Measurements from ENCODE around the gene PTPRT. TPM values are rescaled to one million over a fixed set of nuclear protein-coding genes. Genes with fewer than 3 reads are reported as not detected.

Gene PTPRT
- total RNA-seq, 2 experiments from 2014 or later, result not detected

DNA sequence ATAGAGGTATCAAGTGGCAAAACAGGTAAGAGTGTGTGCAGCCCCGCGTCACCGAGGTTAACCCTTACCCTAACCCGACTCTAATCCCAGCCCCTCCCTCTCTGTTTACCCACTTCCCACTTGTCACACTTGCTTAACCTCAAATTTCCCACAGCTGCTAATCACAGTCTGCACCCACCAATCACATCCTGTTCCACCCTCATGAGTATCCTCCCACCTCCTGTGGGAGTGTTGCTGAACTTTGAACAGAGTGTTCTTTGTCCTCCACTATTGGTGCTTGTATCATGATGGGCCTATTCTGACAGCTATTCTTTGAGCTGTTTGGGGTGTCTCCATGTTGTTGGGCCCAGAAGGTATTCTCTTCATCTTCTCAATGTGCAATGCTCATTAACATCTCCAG, 487.8 kb downstream of the PTPRT start:
- Mint-ChIP-seq H3K9me3 (ENCODE audit: insufficient read depth) (no peaks in the 10 kb centered on the region), H3K4me1 (ENCODE audit: low read depth) (no peaks in the 10 kb centered on the region), H3K27ac (no peak overlapping the region), H3K27me3 (ENCODE audit: low read depth) (no peaks in the 10 kb centered on the region), H3K4me3 (no peak overlapping the region), H3K36me3 (ENCODE audit: low read depth) (no peaks in the 10 kb centered on the region)
- no peak for DNase-seq
- ChIA-PET POLR2A (no interaction called here), CTCF (no interaction called here)
- ATAC-seq, result no peak

DNA sequence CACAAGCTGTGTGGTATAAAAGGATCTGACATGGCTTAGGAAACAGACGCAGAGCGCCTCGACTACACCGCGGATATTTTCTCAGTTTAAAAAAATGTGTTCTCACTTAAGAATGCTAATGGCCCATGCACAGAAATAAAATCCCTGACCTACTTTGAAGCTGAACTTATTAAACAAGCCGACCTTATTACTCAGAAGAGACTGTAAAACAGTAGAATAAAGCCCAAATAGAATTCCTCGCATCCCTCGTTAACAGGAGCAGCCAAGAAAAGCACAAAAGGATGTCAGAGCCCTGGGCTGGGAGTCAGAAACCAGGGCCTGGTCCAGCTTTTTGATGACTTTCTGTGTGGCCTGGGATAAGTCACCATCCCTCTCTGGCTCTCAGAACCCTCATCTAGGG, 489.3 kb downstream of the PTPRT start:
- DNase-seq (no peak), ATAC-seq (no peak)
- POLR2A ChIA-PET, result no interaction called here
- CTCF ChIA-PET, result no interaction called here
- Mint-ChIP-seq H3K36me3 (ENCODE audit: low read depth) (no peaks in the 10 kb centered on the region), H3K27me3 (ENCODE audit: low read depth) (no peaks in the 10 kb centered on the region), H3K4me1 (ENCODE audit: low read depth) (no peaks in the 10 kb centered on the region), H3K9me3 (ENCODE audit: insufficient read depth) (no peaks in the 10 kb centered on the region), H3K27ac (no peak overlapping the region), H3K4me3 (no peak overlapping the region)

DNA sequence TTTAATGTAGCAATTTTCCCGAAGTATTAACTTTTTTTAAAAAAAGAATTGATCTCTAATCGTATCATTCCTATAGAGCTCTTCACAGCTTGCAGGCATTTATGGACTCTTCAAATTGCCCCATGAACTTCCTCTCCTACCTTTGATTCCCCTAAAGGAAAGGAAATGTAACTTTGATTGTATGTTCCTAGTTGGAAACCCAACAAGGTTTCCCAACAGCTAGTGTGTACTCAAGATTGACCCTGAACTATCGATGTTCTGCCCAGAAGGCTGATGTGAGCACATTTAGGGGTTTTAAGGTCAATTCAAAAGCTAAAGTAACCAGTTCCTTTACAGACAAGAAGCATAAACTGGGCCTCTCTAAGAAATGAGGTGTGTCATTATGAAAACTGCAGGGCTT, 491.7 kb downstream of the PTPRT start:
- Mint-ChIP-seq H3K4me1 (ENCODE audit: low read depth) (no peaks in the 10 kb centered on the region), H3K4me3 (no peak overlapping the region), H3K27me3 (ENCODE audit: low read depth) (no peaks in the 10 kb centered on the region), H3K36me3 (ENCODE audit: low read depth) (no peaks in the 10 kb centered on the region), H3K27ac (no peak overlapping the region), H3K9me3 (ENCODE audit: insufficient read depth) (no peaks in the 10 kb centered on the region)
- ATAC-seq, result no peak
- ChIA-PET CTCF (no interaction called here), POLR2A (interaction anchor here (0.7 kb wide), 1 partner anchor 147 kb away, joined by 3 read pairs; no protein-coding TSS in a partner anchor)
- DNase-seq, result no peak

DNA sequence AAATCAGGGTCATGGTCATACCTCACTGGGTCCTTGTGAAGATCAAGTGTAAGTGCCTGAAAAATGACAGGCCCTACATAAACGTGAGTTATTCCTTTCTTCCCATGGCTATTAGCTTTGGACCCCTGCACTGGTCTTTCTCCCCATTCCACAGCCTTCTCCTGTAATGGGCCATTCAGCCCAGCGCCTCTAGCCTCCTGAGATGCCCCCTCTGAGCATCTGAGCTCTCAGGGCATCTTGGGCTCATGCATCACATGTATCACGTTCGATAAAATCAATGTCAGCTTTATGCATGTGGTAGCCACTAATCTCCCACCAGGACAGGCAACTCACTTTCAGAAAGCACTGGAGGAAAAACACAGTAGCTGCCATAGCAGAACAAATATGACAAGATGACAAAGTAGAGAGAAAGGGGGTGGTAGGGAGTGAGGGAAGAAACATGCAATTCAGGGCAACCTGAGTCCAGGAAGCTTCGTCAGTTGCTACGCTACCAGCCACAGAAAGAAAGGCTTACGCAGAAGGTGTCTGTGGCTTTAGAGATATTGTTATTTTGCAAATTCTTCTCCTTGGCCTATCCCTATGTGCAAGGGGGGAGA, 498.8 kb downstream of the PTPRT start:
- no peak overlapping the region for H3K4me3 Mint-ChIP-seq
- CTCF ChIA-PET, result no interaction called here
- no peak overlapping the region for H3K27ac Mint-ChIP-seq
- ATAC-seq (no peak), DNase-seq (no peak)
- no peaks in the 10 kb centered on the region for H3K9me3 Mint-ChIP-seq (ENCODE audit: insufficient read depth)
- no peaks in the 10 kb centered on the region for H3K36me3 Mint-ChIP-seq (ENCODE audit: low read depth)
- POLR2A ChIA-PET, result no interaction called here
- H3K27me3 Mint-ChIP-seq (ENCODE audit: low read depth), result no peaks in the 10 kb centered on the region
- H3K4me1 Mint-ChIP-seq (ENCODE audit: low read depth), result no peaks in the 10 kb centered on the region

DNA sequence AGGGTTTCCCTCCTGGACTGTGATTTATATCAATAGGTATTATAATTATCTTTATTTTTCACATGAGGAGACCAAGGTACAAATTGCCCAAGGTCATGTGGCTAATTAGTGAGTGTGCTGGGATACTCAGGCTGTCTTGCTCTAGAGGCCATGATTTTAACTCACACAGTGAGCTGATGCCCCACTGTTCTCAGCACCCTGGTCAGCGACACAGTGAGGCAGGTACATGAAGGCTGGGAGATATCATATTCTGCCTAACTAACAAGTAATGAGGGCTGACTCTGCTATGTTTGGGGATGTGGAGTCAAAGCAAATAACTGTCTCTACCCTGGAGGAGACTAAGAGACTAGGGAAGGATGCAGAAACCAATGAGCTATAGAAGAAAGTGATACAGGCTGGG, 501.1 kb downstream of the PTPRT start:
- CTCF ChIA-PET, result no interaction called here
- POLR2A ChIA-PET, result no interaction called here
- no peak for DNase-seq
- no peak overlapping the region for H3K27ac Mint-ChIP-seq
- no peak for ATAC-seq
- no peaks in the 10 kb centered on the region for H3K4me1 Mint-ChIP-seq (ENCODE audit: low read depth)
- H3K4me3 Mint-ChIP-seq, result no peak overlapping the region
- H3K36me3 Mint-ChIP-seq (ENCODE audit: low read depth), result no peaks in the 10 kb centered on the region
- H3K27me3 Mint-ChIP-seq (ENCODE audit: low read depth), result no peaks in the 10 kb centered on the region
- no peaks in the 10 kb centered on the region for H3K9me3 Mint-ChIP-seq (ENCODE audit: insufficient read depth)

DNA sequence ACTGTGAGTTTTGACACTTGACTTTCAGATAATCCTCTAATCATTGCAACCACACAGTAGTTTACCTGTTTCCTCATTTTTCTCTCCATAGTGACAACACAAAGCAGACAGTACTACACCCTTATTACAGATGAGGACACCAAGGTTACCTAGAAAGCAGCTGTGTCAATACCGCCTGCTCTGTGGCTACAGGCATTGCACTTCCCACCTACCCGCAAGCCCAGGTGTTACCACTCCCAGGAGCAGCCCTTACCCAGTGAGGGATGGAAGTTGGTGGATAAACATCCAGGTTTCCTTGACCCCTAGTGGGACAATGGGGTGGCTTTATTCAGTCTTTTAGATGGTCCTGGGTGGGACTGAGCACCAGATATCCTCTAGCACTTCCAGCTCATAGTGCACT, 503.6 kb downstream of the PTPRT start:
- Mint-ChIP-seq H3K4me3 (no peak overlapping the region), H3K4me1 (ENCODE audit: low read depth) (no peaks in the 10 kb centered on the region), H3K9me3 (ENCODE audit: insufficient read depth) (no peaks in the 10 kb centered on the region), H3K27me3 (ENCODE audit: low read depth) (no peaks in the 10 kb centered on the region), H3K27ac (no peak overlapping the region), H3K36me3 (ENCODE audit: low read depth) (no peaks in the 10 kb centered on the region)
- CTCF ChIA-PET, result no interaction called here
- DNase-seq (no peak), ATAC-seq (no peak)
- POLR2A ChIA-PET, result no interaction called here

DNA sequence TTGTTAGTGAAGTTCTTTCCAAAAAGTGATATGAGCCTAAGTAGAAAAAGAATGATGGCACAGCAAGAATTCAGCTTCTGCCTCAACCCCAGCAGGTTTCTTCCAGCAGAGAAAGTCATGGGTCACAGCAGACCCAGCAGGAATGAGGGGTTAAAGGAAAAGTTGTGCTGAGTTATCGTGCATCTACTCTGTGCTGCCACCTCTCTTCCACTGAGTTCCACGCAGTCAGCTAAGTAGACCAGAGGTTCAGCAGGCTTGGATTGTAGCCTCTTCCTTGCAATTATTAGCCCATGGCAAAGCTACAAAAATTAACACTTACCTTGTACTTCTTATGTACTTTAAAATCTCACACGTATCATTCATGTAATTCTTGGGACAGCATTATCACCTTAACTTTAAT, 510.8 kb downstream of the PTPRT start:
- ATAC-seq (no peak), DNase-seq (no peak)
- H3K4me3 Mint-ChIP-seq, result no peak overlapping the region
- no peaks in the 10 kb centered on the region for H3K9me3 Mint-ChIP-seq (ENCODE audit: insufficient read depth)
- no peak overlapping the region for H3K27ac Mint-ChIP-seq
- ChIA-PET POLR2A (no interaction called here), CTCF (no interaction called here)
- no peaks in the 10 kb centered on the region for H3K36me3 Mint-ChIP-seq (ENCODE audit: low read depth)
- no peaks in the 10 kb centered on the region for H3K27me3 Mint-ChIP-seq (ENCODE audit: low read depth)
- H3K4me1 Mint-ChIP-seq (ENCODE audit: low read depth), result no peaks in the 10 kb centered on the region

DNA sequence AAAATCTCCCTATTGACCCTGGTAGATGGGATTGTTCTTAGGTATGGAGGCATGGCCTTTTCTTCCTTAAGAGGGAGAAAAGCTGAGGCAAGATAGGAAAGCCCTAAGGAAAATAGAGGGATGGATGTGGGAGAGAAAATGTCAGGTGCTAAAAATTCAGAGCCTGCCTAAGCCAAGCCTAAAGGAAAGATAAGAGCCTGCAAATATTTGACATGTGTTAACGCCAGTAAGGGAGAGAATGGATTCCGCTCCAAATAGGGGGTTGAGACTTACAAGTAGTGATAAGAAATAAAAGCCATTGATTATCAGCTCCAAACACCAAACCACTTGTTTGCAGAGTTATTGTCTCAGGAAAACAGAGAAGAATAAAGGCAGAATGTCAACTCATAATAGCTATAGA, 533.6 kb downstream of the PTPRT start:
- POLR2A ChIA-PET, result no interaction called here
- H3K9me3 Mint-ChIP-seq (ENCODE audit: insufficient read depth), result no peaks in the 10 kb centered on the region
- no peak overlapping the region for H3K27ac Mint-ChIP-seq
- no peaks in the 10 kb centered on the region for H3K36me3 Mint-ChIP-seq (ENCODE audit: low read depth)
- DNase-seq (no peak), ATAC-seq (no peak)
- CTCF ChIA-PET, result no interaction called here
- no peaks in the 10 kb centered on the region for H3K4me1 Mint-ChIP-seq (ENCODE audit: low read depth)
- no peak overlapping the region for H3K4me3 Mint-ChIP-seq
- no peaks in the 10 kb centered on the region for H3K27me3 Mint-ChIP-seq (ENCODE audit: low read depth)

DNA sequence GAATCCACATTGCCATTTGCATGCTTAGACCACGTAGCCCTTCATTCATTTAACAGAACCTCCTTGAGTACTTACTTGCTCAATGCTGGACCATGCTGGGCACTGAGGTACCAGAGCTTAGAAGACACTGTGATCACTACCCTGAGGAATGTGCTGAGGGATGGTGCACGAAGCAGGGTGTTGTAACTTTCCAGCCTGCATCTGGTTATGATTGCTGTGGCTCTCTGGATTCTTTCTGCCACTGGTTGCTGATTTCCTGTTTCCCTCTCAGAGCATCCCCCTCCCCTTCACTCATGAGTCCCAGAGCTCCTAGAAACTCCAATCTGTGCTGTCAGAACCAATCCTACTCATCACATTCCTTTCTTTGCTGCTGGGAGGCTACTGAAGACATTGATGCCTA, 537.4 kb downstream of the PTPRT start:
- POLR2A ChIA-PET, result no interaction called here
- Mint-ChIP-seq H3K27me3 (ENCODE audit: low read depth) (no peaks in the 10 kb centered on the region), H3K4me1 (ENCODE audit: low read depth) (no peaks in the 10 kb centered on the region), H3K27ac (no peak overlapping the region), H3K36me3 (ENCODE audit: low read depth) (no peaks in the 10 kb centered on the region), H3K4me3 (no peak overlapping the region), H3K9me3 (ENCODE audit: insufficient read depth) (peaks cover 6% of the 10 kb centered on the region)
- ATAC-seq (no peak), DNase-seq (no peak)
- CTCF ChIA-PET, result no interaction called here

DNA sequence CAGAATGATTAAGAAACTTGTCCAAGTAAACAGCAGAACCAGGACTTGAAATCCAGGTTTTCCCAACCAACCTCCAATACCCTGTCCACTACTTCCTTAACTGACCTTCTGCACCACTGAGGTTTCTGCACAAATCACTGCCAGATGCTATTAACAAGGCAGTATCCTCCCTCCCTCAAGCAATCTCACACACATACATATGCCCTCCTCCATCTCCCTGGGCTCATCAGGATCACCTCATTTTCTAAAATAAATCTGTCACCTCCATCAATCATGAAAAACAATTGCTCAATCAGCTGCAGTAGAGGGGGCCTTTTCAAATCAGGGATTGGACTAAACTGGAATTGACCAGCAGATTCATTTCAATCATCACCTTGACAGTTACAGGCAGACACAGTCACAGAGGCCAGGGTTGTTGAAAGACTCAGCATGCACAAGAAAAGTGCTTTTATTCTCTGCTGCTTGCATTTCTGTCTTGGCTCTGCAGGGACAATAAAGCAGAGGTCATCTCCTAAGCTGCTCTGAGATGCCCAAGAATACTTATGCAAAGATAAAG, 539.4 kb downstream of the PTPRT start:
- no peaks in the 10 kb centered on the region for H3K4me1 Mint-ChIP-seq (ENCODE audit: low read depth)
- H3K9me3 Mint-ChIP-seq (ENCODE audit: insufficient read depth), result peaks cover 12% of the 10 kb centered on the region
- CTCF ChIA-PET, result no interaction called here

DNA sequence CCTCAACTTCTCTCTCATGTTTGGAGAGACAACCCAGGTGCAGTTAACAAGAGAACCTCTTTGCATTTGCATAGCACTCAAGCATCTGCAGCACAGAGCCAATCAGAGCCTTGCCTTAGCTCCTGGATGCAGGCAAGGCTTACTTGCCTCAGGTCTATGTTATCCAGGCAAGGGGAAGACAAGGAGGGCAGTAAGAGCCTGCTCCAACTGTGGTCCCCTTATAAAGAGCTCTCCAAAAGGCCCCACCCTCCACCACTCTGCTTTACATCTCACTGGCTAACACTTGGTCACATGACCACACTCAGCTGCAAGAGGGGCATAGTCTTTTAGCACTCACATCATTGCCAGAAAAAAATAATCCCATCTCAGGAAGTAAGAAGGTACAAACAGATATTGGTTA, 540.0 kb downstream of the PTPRT start:
- POLR2A ChIA-PET, result no interaction called here

More for the DNA sequence above, 539.4 kb downstream of the PTPRT start:
- Mint-ChIP-seq H3K36me3 (ENCODE audit: low read depth) (no peaks in the 10 kb centered on the region), H3K27me3 (ENCODE audit: low read depth) (no peaks in the 10 kb centered on the region), H3K4me3 (no peak overlapping the region), H3K27ac (no peak overlapping the region)
- ATAC-seq (no peak), DNase-seq (no peak)
- POLR2A ChIA-PET, result no interaction called here

DNA sequence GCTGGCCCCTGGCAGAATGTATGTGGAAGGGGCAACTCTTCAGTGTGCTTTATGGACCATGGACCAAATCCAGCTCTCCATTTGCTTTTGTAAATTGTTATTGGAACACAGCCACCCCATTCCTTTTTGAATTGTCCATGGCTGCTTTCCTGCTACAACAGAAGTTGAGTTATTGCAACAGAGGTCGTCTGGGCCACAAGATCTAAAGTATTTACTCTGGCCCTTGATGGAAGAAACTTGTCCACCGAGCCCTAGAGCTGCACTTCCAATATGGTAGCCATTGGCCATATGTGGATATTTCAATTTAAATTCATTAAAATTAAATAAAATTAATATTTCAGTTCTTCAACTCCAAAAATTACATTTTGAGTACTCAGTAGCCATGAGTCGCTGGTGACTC, 543.5 kb downstream of the PTPRT start:
- DNase-seq (no peak), ATAC-seq (no peak)
- Mint-ChIP-seq H3K27me3 (ENCODE audit: low read depth) (no peaks in the 10 kb centered on the region), H3K27ac (no peak overlapping the region), H3K36me3 (ENCODE audit: low read depth) (no peaks in the 10 kb centered on the region), H3K4me3 (no peak overlapping the region), H3K4me1 (ENCODE audit: low read depth) (no peaks in the 10 kb centered on the region), H3K9me3 (ENCODE audit: insufficient read depth) (peaks cover 18% of the 10 kb centered on the region)
- ChIA-PET POLR2A (no interaction called here), CTCF (no interaction called here)

More for the DNA sequence above, 540.0 kb downstream of the PTPRT start:
- Mint-ChIP-seq H3K27ac (no peak overlapping the region), H3K9me3 (ENCODE audit: insufficient read depth) (peaks cover 12% of the 10 kb centered on the region), H3K4me3 (no peak overlapping the region), H3K4me1 (ENCODE audit: low read depth) (no peaks in the 10 kb centered on the region), H3K27me3 (ENCODE audit: low read depth) (no peaks in the 10 kb centered on the region), H3K36me3 (ENCODE audit: low read depth) (no peaks in the 10 kb centered on the region)
- CTCF ChIA-PET, result no interaction called here
- DNase-seq (no peak), ATAC-seq (no peak)

DNA sequence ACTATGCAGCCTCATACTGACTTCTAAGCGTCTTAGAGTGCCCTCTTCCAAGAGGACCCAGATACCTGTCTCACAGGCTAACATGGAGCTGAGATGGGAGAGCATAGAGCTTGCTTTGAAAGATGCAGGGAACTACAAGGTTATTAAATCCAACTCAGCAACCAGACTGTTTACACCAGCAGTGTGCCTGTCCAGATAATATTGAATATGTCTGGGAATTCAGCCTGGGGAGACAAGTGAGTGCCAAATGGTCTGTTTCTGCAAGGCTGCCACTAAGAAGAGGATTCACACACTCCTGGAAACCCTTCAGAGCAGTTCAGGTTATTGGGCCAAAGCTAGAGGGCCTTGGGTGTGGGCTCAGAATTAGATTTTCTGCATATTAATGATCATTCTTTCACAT, 547.8 kb downstream of the PTPRT start:
- H3K27ac Mint-ChIP-seq, result no peak overlapping the region
- no peaks in the 10 kb centered on the region for H3K4me1 Mint-ChIP-seq (ENCODE audit: low read depth)
- no peaks in the 10 kb centered on the region for H3K27me3 Mint-ChIP-seq (ENCODE audit: low read depth)
- peaks cover 15% of the 10 kb centered on the region for H3K9me3 Mint-ChIP-seq (ENCODE audit: insufficient read depth)
- no peak for ATAC-seq
- DNase-seq, result no peak
- CTCF ChIA-PET, result no interaction called here
- POLR2A ChIA-PET, result no interaction called here
- no peak overlapping the region for H3K4me3 Mint-ChIP-seq
- no peaks in the 10 kb centered on the region for H3K36me3 Mint-ChIP-seq (ENCODE audit: low read depth)

All from activated CD8-positive, alpha-beta T cell treated with anti-CD3 and anti-CD28 coated beads, Interleukin-2, amount 10 ng/mL, durations not matched to agents 7 days and 5 days (primary cell).